HL-60 (cell line): Measurements from ENCODE around the gene UQCRH.

Source experiments
- POLR2AphosphoS5 ChIP-seq: IDR thresholded peaks from 2 replicates; pipeline ENCODE4 v1.6.1; 2012; ENCODE audit warnings: low read depth
- TF ChIP-seq, protein P1 (sequence below): IDR thresholded peaks from one replicate; pipeline ENCODE4 v1.5.1; 2011; ENCODE audit warnings: low read length, control low read depth, inconsistent platforms; ENCODE audit not compliant: insufficient read depth

DNA sequence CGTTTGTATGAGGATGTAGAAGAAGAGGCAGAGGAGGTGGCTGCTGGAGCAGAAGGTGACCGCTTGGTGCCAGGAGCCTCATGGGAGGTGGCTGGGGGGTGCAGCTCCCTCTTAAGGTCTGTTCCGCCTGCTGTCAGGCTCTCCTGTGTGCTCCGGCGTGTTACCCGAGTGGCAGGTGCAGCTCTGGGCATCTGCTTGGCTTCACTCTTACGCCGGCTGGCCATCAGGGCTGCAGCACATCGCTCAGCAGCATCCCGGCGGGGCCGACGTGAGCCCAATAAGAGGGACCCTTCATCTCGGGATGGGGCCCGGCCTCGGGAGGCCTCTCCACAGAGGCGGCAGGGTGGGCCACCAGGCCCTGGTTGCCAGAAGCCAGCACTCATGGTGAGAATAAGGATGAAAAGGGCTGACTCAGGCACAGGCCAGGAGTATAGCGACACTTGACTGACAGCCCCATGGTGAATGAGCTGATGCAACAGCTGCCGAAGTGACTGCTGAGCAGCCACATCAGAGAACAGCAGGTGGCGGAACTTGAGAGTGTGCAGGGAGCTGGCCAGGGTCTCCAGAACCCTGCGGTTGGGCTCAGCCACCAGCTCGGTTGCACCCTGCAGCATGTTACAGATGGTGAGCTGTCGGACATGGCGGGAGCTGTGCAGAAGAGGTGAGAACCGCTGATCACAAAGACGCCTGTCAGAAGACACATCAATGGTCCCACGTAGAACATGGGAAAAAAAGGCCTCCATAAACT lies 17.6 kb upstream of the UQCRH start:
- TF ChIP-seq, protein P1, sequence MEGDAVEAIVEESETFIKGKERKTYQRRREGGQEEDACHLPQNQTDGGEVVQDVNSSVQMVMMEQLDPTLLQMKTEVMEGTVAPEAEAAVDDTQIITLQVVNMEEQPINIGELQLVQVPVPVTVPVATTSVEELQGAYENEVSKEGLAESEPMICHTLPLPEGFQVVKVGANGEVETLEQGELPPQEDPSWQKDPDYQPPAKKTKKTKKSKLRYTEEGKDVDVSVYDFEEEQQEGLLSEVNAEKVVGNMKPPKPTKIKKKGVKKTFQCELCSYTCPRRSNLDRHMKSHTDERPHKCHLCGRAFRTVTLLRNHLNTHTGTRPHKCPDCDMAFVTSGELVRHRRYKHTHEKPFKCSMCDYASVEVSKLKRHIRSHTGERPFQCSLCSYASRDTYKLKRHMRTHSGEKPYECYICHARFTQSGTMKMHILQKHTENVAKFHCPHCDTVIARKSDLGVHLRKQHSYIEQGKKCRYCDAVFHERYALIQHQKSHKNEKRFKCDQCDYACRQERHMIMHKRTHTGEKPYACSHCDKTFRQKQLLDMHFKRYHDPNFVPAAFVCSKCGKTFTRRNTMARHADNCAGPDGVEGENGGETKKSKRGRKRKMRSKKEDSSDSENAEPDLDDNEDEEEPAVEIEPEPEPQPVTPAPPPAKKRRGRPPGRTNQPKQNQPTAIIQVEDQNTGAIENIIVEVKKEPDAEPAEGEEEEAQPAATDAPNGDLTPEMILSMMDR: no peak
- TF ChIP-seq POLR2AphosphoS5: no peak; the same call in 1 of the 2 replicates
